Neural cell (in vitro differentiated cells): ENCODE data around the gene SCYL3.

Source experiments
- EP300 ChIP-seq: fragments of 450-650 bp; conservative IDR thresholded peaks from 2 replicates; pipeline ENCODE4 v1.6.1; 2014; ENCODE audit warnings: antibody characterized with exemption, mild to moderate bottlenecking, moderate library complexity; ENCODE audit not compliant: poor library complexity, severe bottlenecking
- EZH2 ChIP-seq: fragments of 200-600, 300-800 bp; shearing (Covaris generic), sonication (generic); IDR thresholded peaks from 2 replicates; pipeline ENCODE4 v1.6.1; 2014; ENCODE audit warnings: antibody characterized with exemption, low read length, borderline replicate concordance, mild to moderate bottlenecking; ENCODE audit not compliant: insufficient read depth, poor library complexity, severe bottlenecking
- POLR2AphosphoS5 ChIP-seq: IDR thresholded peaks from 2 replicates; pipeline ENCODE4 v1.6.1; 2012
- RAD21 ChIP-seq: fragments of 450-650 bp; conservative IDR thresholded peaks from 2 replicates; pipeline ENCODE4 v1.6.1; 2014; ENCODE audit warnings: antibody characterized with exemption, mild to moderate bottlenecking, moderate library complexity
- TAF1 ChIP-seq: IDR thresholded peaks from 2 replicates; pipeline ENCODE4 v1.6.1; 2012; ENCODE audit warnings: low read depth
- TF ChIP-seq, protein P1 (sequence below): fragments of 450-650 bp; IDR thresholded peaks from 2 replicates; pipeline ENCODE4 v1.5.1; 2014; ENCODE audit warnings: antibody characterized with exemption, mild to moderate bottlenecking, moderate library complexity; ENCODE audit not compliant: poor library complexity, severe bottlenecking
- TF ChIP-seq, protein P2 (sequence below): IDR thresholded peaks from 2 replicates; pipeline ENCODE4 v1.6.1; 2012; ENCODE audit warnings: borderline replicate concordance

GRCh38 chr1:169914531-169914930 lies 20.8 kb upstream of the SCYL3 start:
- TF ChIP-seq, protein P1, sequence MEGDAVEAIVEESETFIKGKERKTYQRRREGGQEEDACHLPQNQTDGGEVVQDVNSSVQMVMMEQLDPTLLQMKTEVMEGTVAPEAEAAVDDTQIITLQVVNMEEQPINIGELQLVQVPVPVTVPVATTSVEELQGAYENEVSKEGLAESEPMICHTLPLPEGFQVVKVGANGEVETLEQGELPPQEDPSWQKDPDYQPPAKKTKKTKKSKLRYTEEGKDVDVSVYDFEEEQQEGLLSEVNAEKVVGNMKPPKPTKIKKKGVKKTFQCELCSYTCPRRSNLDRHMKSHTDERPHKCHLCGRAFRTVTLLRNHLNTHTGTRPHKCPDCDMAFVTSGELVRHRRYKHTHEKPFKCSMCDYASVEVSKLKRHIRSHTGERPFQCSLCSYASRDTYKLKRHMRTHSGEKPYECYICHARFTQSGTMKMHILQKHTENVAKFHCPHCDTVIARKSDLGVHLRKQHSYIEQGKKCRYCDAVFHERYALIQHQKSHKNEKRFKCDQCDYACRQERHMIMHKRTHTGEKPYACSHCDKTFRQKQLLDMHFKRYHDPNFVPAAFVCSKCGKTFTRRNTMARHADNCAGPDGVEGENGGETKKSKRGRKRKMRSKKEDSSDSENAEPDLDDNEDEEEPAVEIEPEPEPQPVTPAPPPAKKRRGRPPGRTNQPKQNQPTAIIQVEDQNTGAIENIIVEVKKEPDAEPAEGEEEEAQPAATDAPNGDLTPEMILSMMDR, result no peak
- TF ChIP-seq POLR2AphosphoS5 (no peak), EZH2 (no peak), RAD21 (no peak), EP300 (no peak), TAF1 (no peak)
- TF ChIP-seq, protein P2, sequence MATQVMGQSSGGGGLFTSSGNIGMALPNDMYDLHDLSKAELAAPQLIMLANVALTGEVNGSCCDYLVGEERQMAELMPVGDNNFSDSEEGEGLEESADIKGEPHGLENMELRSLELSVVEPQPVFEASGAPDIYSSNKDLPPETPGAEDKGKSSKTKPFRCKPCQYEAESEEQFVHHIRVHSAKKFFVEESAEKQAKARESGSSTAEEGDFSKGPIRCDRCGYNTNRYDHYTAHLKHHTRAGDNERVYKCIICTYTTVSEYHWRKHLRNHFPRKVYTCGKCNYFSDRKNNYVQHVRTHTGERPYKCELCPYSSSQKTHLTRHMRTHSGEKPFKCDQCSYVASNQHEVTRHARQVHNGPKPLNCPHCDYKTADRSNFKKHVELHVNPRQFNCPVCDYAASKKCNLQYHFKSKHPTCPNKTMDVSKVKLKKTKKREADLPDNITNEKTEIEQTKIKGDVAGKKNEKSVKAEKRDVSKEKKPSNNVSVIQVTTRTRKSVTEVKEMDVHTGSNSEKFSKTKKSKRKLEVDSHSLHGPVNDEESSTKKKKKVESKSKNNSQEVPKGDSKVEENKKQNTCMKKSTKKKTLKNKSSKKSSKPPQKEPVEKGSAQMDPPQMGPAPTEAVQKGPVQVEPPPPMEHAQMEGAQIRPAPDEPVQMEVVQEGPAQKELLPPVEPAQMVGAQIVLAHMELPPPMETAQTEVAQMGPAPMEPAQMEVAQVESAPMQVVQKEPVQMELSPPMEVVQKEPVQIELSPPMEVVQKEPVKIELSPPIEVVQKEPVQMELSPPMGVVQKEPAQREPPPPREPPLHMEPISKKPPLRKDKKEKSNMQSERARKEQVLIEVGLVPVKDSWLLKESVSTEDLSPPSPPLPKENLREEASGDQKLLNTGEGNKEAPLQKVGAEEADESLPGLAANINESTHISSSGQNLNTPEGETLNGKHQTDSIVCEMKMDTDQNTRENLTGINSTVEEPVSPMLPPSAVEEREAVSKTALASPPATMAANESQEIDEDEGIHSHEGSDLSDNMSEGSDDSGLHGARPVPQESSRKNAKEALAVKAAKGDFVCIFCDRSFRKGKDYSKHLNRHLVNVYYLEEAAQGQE, result no peak
